HUES48 (cell line): ENCODE measurements around the gene EIF4E1B.

ENCODE experiments used
- H3K27ac ChIP-seq: one replicate; pipeline ENCODE4 v1.7.0; 2013; ENCODE audit warnings: low read depth, low read length, inconsistent platforms
- H3K27me3 ChIP-seq: 2 replicates; pipeline ENCODE4 v1.6.1; 2013; ENCODE audit warnings: mild to moderate bottlenecking, low read length; ENCODE audit not compliant: control insufficient read depth, insufficient read depth
- H3K36me3 ChIP-seq: 2 replicates; pipeline ENCODE4 v1.6.1; 2013; ENCODE audit warnings: low read length; ENCODE audit not compliant: control insufficient read depth, insufficient read depth
- H3K4me1 ChIP-seq: 2 replicates; pipeline ENCODE4 v1.6.1; 2013; ENCODE audit warnings: mild to moderate bottlenecking, low read length; ENCODE audit not compliant: control insufficient read depth, insufficient read depth
- H3K4me3 ChIP-seq: 2 replicates; pipeline ENCODE4 v1.5.1; 2013; ENCODE audit warnings: mild to moderate bottlenecking, low read depth, low read length
- H3K9ac ChIP-seq: 2 replicates; pipeline ENCODE4 v1.6.1; 2013; ENCODE audit warnings: mild to moderate bottlenecking, low read depth, low read length, moderate library complexity
- H3K9me3 ChIP-seq: 2 replicates; pipeline ENCODE4 v1.6.1; 2013; ENCODE audit warnings: low read length; ENCODE audit not compliant: control insufficient read depth, insufficient read depth

The EIF4E1B gene

DNA sequence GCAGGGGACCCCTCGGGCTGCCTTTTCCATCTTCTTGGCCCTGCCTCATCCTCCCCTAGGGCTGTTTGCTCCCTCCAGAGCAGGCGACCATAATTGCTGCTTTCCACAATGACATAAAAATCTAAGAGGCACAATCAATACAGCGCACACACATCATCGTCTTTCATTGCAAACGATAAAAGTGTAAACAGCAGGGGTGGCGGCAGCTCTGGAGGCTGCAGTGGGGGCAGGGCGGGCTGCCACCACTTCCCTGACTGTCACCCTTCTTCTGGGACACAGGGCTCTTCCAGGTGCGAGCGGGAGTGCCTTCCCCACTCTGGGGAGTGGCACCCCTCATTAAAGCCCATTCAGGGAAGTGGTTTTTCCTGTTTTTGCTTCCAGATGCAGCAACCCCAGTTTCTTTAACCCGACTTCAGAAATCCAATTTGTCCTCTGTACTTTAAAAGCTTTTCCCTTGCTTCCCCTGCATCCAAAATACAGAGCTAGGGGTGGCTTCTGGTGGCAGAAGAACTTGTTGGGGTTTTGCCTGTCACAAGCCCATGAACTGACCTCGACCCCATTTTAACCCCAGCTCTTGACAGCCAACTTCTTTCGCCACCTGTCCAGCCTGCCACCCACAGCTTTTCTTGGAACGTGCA, 62.5 kb downstream of the EIF4E1B start:
- Histone ChIP-seq H3K9me3 (no peaks in the 10 kb centered on the region), H3K36me3 (no peaks in the 10 kb centered on the region), H3K4me1 (peaks cover 29% of the 10 kb centered on the region), H3K27ac (no peak overlapping the region), H3K9ac (no peak overlapping the region), H3K4me3 (no peak overlapping the region), H3K27me3 (0 out of 2 replicates have a peak, but pooled peaks cover 4% of the 10 kb centered on the region)

DNA sequence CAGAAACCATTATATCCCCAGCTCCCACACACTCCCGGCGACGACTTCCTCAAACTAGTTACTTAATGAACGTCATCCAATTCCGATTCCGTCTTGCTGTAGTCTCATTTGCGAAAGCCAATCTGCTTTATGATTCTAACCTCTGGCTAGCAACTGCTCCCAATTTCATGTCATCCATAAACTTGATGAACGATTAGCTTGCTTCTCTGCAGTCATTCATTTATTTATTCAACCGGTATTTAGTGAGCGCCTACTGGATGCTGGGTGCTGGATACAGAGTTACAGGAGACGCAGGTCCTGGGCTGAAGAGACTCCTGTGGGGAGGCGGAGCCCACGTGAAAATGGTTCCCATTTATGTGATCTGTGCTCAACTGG, 63.0 kb downstream of the EIF4E1B start:
- no peaks in the 10 kb centered on the region for H3K9me3 ChIP-seq
- H3K27ac ChIP-seq = no peak overlapping the region
- no peaks in the 10 kb centered on the region for H3K36me3 ChIP-seq
- H3K4me1 ChIP-seq = peaks cover 32% of the 10 kb centered on the region
- no peak overlapping the region for H3K9ac ChIP-seq
- H3K4me3 ChIP-seq = no peak overlapping the region
- H3K27me3 ChIP-seq = 0 out of 2 replicates have a peak, but pooled peaks cover 4% of the 10 kb centered on the region

DNA sequence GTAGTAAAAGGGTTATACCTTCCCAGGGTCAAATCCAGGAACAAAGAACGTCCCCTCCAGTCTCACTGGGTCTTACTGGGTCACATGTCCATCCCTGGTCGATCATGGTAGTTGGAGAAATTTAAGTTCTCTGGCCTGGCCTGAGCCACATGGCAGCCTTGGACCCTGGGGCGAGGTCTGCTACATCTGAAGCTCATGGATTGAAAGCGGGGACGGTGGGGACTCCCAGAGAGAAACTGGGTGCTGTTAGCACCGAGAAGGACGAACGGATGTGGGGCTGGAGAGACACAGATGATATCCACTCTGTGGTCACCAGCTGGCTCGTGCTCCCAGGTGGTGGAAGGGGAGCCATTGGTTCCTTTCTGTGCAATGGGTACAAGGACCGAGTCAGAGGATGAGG, 63.7 kb downstream of the EIF4E1B start:
- H3K27ac ChIP-seq = no peak overlapping the region
- 0 out of 2 replicates have a peak, but pooled peaks cover 4% of the 10 kb centered on the region for H3K27me3 ChIP-seq
- H3K9ac ChIP-seq = no peak overlapping the region
- no peaks in the 10 kb centered on the region for H3K9me3 ChIP-seq
- H3K36me3 ChIP-seq = no peaks in the 10 kb centered on the region
- peaks cover 37% of the 10 kb centered on the region for H3K4me1 ChIP-seq
- no peak overlapping the region for H3K4me3 ChIP-seq

DNA sequence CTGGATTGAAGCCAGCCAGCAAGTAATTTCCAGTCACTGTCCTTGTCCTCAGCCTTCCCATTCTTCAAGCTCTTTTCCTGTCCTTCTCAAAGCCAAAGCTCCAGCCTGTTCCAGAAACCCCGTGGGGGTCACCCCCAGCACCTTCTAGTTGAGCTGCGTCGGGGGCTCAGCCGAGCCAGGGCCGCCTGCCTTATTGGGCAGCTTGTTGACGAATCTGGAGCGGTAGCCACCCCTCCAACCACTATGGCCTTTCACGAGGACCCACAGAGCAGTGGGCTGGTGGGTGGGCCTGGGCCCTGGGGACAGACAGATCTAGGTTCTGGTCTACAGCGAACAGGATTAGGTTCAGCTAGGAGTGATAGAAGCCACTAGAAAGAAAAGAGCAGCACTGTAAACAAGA, 64.2 kb downstream of the EIF4E1B start:
- Histone ChIP-seq H3K9me3 (no peaks in the 10 kb centered on the region), H3K9ac (no peak overlapping the region), H3K27me3 (0 out of 2 replicates have a peak, but pooled peaks cover 4% of the 10 kb centered on the region), H3K27ac (no peak overlapping the region), H3K4me1 (peaks cover 37% of the 10 kb centered on the region), H3K36me3 (no peaks in the 10 kb centered on the region), H3K4me3 (no peak overlapping the region)

DNA sequence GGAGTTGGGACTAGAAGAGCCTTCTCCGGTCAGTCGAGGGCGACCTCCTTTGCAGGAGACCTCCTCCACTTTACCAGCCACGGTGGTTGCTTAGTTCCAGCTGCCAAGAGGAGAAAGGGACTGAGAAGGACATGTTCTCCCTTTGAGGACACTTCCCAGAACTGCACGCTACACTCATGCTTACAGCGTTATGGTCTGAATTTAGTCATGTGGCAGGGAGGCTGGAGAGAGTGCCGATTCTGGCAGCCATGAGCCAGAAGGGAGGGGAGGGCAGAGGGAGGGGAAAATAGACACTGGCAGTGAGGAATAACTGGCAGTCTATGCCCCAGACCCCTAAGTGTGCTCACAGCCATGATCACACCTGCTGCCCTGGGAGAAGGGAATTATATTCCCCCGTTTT, 64.6 kb downstream of the EIF4E1B start:
- Histone ChIP-seq H3K27me3 (0 out of 2 replicates have a peak, but pooled peaks cover 4% of the 10 kb centered on the region), H3K9me3 (no peaks in the 10 kb centered on the region), H3K27ac (no peak overlapping the region), H3K4me3 (no peak overlapping the region), H3K9ac (no peak overlapping the region), H3K36me3 (no peaks in the 10 kb centered on the region), H3K4me1 (peaks cover 37% of the 10 kb centered on the region)
